NK-92 (cell line): ENCODE results near the gene IFITM1.
"Not testable (repeated sequence)": the region's sequence is repeated elsewhere in the genome, so short reads cannot be mapped to it uniquely, and the experiment has no call there.

Source experiments
- DNase-seq: peaks from one replicate; lab custom pipeline; 2025; ENCODE audit not compliant: unreplicated experiment; lab: John Stamatoyannopoulos, UW

The IFITM1 gene

GRCh38 chr11:340539-341512 lies 27.0 kb downstream of the IFITM1 start:
- no peak for DNase-seq

GRCh38 chr11:342328-342727 lies 28.5 kb downstream of the IFITM1 start:
- no peak for DNase-seq

GRCh38 chr11:344836-345578 lies 31.2 kb downstream of the IFITM1 start:
- no peak for DNase-seq

GRCh38 chr11:346529-346928 lies 32.7 kb downstream of the IFITM1 start:
- no peak for DNase-seq

GRCh38 chr11:349270-349954 lies 35.6 kb downstream of the IFITM1 start:
- not testable (repeated sequence) for DNase-seq

- DNase-seq: not testable (repeated sequence)
Measured at GRCh38 chr11:350033-350722, 36.3 kb downstream of the IFITM1 start.

- DNase-seq: no peak
Measured at GRCh38 chr11:350723-351255, 36.9 kb downstream of the IFITM1 start.

- no peak for DNase-seq
Measured at GRCh38 chr11:351411-351810, 37.6 kb downstream of the IFITM1 start.

GRCh38 chr11:352456-353031 lies 38.7 kb downstream of the IFITM1 start:
- DNase-seq: no peak

GRCh38 chr11:353179-353873 lies 39.5 kb downstream of the IFITM1 start:
- DNase-seq: no peak

GRCh38 chr11:355581-356458 lies 42.0 kb downstream of the IFITM1 start:
- DNase-seq: no peak

GRCh38 chr11:356610-357009 lies 42.8 kb downstream of the IFITM1 start:
- no peak for DNase-seq

- no peak for DNase-seq
Measured at GRCh38 chr11:357582-357981, 43.7 kb downstream of the IFITM1 start.

GRCh38 chr11:358129-358800 lies 44.4 kb downstream of the IFITM1 start:
- DNase-seq: no peak

GRCh38 chr11:359181-359714 lies 45.4 kb downstream of the IFITM1 start:
- no peak for DNase-seq

GRCh38 chr11:360326-361280 lies 46.8 kb downstream of the IFITM1 start:
- no peak for DNase-seq
